Ishikawa (cell line): ENCODE data around the gene LPGAT1.

ENCODE experiments used
- CEBPB ChIP-seq: IDR thresholded peaks from 2 replicates; pipeline ENCODE4 v1.6.1; 2012
- CREB1 ChIP-seq: IDR thresholded peaks from 2 replicates; pipeline ENCODE4 v1.6.1; 2012; ENCODE audit warnings: low read depth
- EGR1 ChIP-seq: IDR thresholded peaks from 2 replicates; pipeline ENCODE4 v1.6.1; 2012
- EP300 ChIP-seq: IDR thresholded peaks from 2 replicates; pipeline ENCODE4 v1.6.1; 2012; ENCODE audit warnings: borderline replicate concordance
- FOXM1 ChIP-seq: IDR thresholded peaks from 2 replicates; pipeline ENCODE4 v1.6.1; 2012; ENCODE audit warnings: low read depth, borderline replicate concordance
- NFIC ChIP-seq: IDR thresholded peaks from 2 replicates; pipeline ENCODE4 v1.6.1; 2012
- RAD21 ChIP-seq: IDR thresholded peaks from 2 replicates; pipeline ENCODE4 v1.6.1; 2012; ENCODE audit warnings: low read depth
- TAF1 ChIP-seq: IDR thresholded peaks from 2 replicates; pipeline ENCODE4 v1.6.1; 2012; ENCODE audit warnings: low read depth, mild to moderate bottlenecking
- TCF12 ChIP-seq: IDR thresholded peaks from 2 replicates; pipeline ENCODE4 v1.6.1; 2012; ENCODE audit warnings: low read depth
- TEAD4 ChIP-seq: IDR thresholded peaks from 2 replicates; pipeline ENCODE4 v1.6.1; 2012
- YY1 ChIP-seq: IDR thresholded peaks from 2 replicates; pipeline ENCODE4 v1.6.1; 2012; ENCODE audit warnings: low read depth
- ZBTB7A ChIP-seq: IDR thresholded peaks from 2 replicates; pipeline ENCODE4 v1.6.1; 2012; ENCODE audit warnings: low read depth
- TF ChIP-seq, protein P1 (sequence below): IDR thresholded peaks from 2 replicates; pipeline ENCODE4 v1.6.1; 2012; ENCODE audit warnings: low read depth, mild to moderate bottlenecking
- TF ChIP-seq, protein P2 (sequence below): IDR thresholded peaks from 2 replicates; pipeline ENCODE4 v1.6.1; 2012
- TF ChIP-seq, protein P3 (sequence below): IDR thresholded peaks from 2 replicates; pipeline ENCODE4 v1.6.1; 2012

The LPGAT1 gene

DNA sequence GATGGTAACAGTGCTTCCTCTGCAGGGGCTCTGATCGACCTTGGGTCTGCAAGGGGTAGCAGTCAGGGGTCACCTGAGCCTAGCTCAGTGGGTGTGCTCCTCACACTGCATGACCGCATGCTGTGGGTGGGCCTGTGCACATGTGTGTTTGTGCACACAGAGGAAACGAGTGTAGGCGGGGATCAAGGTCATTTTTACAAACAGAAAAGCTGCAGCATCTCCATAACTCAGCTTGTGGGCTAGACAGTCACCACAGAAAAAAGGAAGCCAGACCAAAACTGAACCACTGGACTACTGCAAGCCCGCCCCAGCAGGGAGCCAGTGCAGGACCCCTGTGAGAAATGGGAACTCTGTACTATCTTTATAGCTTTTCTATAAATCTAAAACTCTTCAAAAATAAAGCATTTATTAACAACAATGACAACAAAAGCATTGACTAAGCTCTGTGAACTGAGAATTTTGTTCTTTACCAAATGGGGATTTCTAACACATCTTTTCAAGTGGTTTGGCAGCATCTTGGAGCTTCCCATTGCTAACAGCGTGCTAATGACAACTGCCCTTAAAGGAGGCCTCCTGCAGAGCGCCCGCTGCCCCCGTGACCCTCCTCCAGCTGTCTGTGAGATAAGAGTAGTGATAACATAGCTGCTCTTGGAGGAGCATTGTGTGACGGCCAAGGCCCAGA, 135.3 kb downstream of the LPGAT1 start:
- TF ChIP-seq CREB1 (no peak), FOXM1 (no peak), ZBTB7A (no peak), TAF1 (no peak), EP300 (no peak), NFIC (no peak), YY1 (no peak), CEBPB (no peak), EGR1 (no peak), TCF12 (no peak), RAD21 (no peak), TEAD4 (no peak)
- TF ChIP-seq, protein P1, sequence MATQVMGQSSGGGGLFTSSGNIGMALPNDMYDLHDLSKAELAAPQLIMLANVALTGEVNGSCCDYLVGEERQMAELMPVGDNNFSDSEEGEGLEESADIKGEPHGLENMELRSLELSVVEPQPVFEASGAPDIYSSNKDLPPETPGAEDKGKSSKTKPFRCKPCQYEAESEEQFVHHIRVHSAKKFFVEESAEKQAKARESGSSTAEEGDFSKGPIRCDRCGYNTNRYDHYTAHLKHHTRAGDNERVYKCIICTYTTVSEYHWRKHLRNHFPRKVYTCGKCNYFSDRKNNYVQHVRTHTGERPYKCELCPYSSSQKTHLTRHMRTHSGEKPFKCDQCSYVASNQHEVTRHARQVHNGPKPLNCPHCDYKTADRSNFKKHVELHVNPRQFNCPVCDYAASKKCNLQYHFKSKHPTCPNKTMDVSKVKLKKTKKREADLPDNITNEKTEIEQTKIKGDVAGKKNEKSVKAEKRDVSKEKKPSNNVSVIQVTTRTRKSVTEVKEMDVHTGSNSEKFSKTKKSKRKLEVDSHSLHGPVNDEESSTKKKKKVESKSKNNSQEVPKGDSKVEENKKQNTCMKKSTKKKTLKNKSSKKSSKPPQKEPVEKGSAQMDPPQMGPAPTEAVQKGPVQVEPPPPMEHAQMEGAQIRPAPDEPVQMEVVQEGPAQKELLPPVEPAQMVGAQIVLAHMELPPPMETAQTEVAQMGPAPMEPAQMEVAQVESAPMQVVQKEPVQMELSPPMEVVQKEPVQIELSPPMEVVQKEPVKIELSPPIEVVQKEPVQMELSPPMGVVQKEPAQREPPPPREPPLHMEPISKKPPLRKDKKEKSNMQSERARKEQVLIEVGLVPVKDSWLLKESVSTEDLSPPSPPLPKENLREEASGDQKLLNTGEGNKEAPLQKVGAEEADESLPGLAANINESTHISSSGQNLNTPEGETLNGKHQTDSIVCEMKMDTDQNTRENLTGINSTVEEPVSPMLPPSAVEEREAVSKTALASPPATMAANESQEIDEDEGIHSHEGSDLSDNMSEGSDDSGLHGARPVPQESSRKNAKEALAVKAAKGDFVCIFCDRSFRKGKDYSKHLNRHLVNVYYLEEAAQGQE = no peak
- TF ChIP-seq, protein P2, sequence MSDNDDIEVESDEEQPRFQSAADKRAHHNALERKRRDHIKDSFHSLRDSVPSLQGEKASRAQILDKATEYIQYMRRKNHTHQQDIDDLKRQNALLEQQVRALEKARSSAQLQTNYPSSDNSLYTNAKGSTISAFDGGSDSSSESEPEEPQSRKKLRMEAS = no peak
- TF ChIP-seq, protein P3, sequence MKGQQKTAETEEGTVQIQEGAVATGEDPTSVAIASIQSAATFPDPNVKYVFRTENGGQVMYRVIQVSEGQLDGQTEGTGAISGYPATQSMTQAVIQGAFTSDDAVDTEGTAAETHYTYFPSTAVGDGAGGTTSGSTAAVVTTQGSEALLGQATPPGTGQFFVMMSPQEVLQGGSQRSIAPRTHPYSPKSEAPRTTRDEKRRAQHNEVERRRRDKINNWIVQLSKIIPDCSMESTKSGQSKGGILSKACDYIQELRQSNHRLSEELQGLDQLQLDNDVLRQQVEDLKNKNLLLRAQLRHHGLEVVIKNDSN = no peak
